ENCODE data around the gene PLA2G3. TPM values are rescaled to one million over a fixed set of nuclear protein-coding genes. Genes with fewer than 3 reads are reported as not detected.
"Not testable (repeated sequence)": the region's sequence is repeated elsewhere in the genome, so short reads cannot be mapped to it uniquely, and the experiment has no call there.

PLA2G3 gene
- polyA plus RNA-seq, 1 donor: 0.01 TPM

DNA sequence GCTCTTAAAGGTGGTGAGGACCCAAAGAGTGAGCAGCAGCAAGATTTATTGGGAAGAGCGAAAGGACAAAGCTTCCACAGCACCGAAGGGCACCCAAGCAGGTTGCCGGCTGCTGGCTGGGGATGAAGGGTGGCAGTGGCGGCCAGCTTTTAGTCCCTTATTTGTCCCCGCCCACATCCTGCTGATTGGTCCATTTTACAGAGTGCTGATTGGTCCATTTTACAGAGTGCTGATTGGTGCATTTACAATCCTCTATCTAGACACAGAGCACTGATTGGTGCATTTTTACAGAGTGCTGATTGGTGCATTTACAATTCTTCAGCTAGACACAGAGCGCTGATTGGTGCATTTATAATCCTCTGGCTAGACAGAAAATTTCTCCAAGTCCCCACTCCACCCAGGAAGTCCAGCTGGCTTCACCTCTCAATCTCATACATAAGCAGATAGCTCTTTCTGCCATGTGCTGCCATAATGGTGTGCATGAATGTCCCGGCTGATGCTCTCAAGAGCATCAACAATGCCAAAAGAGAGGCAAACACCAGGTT, 27.7 kb downstream of the PLA2G3 start:
- not testable (repeated sequence) for H3K9me3 ChIP-seq (ENCODE audit: control insufficient read depth, low read depth, low read length); H3K4me1 ChIP-seq (ENCODE audit: control insufficient read depth, insufficient read depth, low read length); H3K4me3 ChIP-seq (ENCODE audit: low read length); H3K27ac ChIP-seq (ENCODE audit: low read length); H3K27me3 ChIP-seq (ENCODE audit: control insufficient read depth, insufficient read depth, low read length); DNase-seq; H3K36me3 ChIP-seq (ENCODE audit: control insufficient read depth, insufficient read depth, low read length)
- WGBS (ENCODE audit: insufficient coverage, low lambda C conversion rate): no CpG with 5 or more reads among the region's 7 CpGs

DNA sequence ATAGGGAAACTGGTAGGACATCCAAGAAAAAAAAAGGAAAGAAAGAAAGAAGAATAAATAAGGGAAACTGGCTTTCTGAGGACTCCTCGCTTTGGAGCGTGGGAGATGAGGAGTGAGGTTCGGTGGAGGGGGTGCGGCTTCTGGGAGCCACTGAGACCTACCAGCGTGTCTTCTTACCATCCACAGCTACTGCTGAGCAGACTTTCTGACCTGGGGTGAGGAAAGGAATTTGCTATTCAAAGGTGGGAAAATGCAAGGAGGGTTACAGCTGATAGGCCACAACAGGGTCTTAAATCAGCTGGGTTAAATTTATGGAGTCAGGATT, 32.5 kb downstream of the PLA2G3 start:
- Histone ChIP-seq H3K9me3 (ENCODE audit: control insufficient read depth, low read depth, low read length) (no peaks in the 10 kb centered on the region), H3K4me3 (ENCODE audit: low read length) (peak overlapping the region; percentile 29), H3K27ac (ENCODE audit: low read length) (peak overlapping the region; percentile 53), H3K36me3 (ENCODE audit: control insufficient read depth, insufficient read depth, low read length) (peaks cover 24% of the 10 kb centered on the region), H3K4me1 (ENCODE audit: control insufficient read depth, insufficient read depth, low read length) (peaks cover 17% of the 10 kb centered on the region), H3K27me3 (ENCODE audit: control insufficient read depth, insufficient read depth, low read length) (no peaks in the 10 kb centered on the region)
- DNase-seq: no peak
- WGBS (ENCODE audit: insufficient coverage, low lambda C conversion rate): 0% methylated on average over 3 of the region's 5 CpGs

DNA sequence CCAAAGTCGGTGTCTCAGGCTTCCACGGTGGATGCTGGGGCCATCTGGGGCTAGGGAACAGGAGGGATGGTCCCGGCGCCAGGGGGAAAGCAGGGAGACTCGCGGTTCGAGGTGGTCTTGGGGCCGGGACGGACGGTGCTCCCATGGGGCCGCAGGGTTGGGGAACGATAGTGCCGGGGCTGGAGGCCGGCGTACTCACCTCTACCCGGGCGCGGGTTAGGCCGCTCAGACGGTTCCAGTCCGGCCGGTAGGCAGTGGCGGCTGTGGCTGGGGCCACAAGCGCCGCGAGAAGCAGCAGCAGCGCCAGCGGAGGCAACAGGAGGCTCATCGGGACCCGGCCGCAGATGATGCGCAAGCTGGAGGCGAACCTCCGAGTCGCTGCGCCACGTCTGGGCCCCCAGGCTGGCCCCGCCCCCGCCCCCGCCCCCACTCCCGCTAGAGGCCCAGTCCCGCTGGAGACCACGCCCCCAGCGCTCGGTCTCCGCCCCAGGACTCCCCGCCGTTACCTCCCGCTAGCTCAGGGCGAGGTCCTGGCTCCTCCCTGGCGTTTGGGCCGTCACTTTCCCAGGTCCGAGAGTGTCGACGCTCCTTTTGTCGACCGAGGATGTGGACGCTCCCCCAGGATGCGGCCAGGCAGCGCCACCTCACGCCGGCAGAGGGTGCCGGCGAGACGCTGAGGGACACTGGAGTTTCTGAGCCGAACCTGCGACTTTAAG, 33.0 kb downstream of the PLA2G3 start, which contains the start of gene SELENOM:
Gene SELENOM, minus strand, starts transcription at position 391 of the 716 bp plus-strand sequence. Its CDS starts 63 bp downstream, at position 328.
- DNase-seq: peak; percentile 97
- Histone ChIP-seq H3K27me3 (ENCODE audit: control insufficient read depth, insufficient read depth, low read length) (no peaks in the 10 kb centered on the region), H3K27ac (ENCODE audit: low read length) (peak within 1 kb of the TSS; percentile 75), H3K4me1 (ENCODE audit: control insufficient read depth, insufficient read depth, low read length) (peaks cover 17% of the 10 kb centered on the region), H3K4me3 (ENCODE audit: low read length) (peak within 1 kb of the TSS; percentile 56), H3K36me3 (ENCODE audit: control insufficient read depth, insufficient read depth, low read length) (peaks cover 25% of the 10 kb centered on the region), H3K9me3 (ENCODE audit: control insufficient read depth, low read depth, low read length) (no peaks in the 10 kb centered on the region)
- WGBS (ENCODE audit: insufficient coverage, low lambda C conversion rate): 0% methylated on average over 2 of the region's 67 CpGs

DNA sequence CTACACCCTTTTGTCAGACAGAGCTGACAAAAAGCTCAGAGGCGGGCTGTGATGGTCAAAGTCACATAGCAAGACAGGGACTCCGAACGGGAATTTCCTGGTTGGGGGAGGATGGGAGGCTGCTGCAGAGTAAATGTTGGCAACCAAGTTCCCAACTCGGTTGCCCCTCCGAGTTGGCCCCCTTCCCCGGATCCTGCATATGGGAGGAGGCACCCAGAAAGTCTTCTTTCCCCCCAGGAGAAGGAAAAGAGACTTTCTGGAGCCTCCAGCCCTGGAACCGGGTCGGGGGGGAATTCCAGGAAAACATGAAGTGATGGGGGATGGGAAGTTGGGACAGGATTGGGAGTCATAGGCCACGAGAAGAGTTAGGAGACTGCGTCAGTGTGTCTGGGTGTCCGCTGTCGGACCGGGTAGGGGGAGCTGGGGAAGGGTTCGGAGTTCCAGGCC, 33.6 kb downstream of the PLA2G3 start:
- DNase-seq: no peak
- peak overlapping the region; percentile 75 for H3K27ac ChIP-seq (ENCODE audit: low read length)
- no peaks in the 10 kb centered on the region for H3K9me3 ChIP-seq (ENCODE audit: control insufficient read depth, low read depth, low read length)
- peaks cover 30% of the 10 kb centered on the region for H3K36me3 ChIP-seq (ENCODE audit: control insufficient read depth, insufficient read depth, low read length)
- 20% methylated on average over 1 of the region's 14 CpGs for WGBS (ENCODE audit: insufficient coverage, low lambda C conversion rate)
- H3K4me3 ChIP-seq (ENCODE audit: low read length): peak overlapping the region; percentile 56
- no peaks in the 10 kb centered on the region for H3K27me3 ChIP-seq (ENCODE audit: control insufficient read depth, insufficient read depth, low read length)
- H3K4me1 ChIP-seq (ENCODE audit: control insufficient read depth, insufficient read depth, low read length): peaks cover 23% of the 10 kb centered on the region

DNA sequence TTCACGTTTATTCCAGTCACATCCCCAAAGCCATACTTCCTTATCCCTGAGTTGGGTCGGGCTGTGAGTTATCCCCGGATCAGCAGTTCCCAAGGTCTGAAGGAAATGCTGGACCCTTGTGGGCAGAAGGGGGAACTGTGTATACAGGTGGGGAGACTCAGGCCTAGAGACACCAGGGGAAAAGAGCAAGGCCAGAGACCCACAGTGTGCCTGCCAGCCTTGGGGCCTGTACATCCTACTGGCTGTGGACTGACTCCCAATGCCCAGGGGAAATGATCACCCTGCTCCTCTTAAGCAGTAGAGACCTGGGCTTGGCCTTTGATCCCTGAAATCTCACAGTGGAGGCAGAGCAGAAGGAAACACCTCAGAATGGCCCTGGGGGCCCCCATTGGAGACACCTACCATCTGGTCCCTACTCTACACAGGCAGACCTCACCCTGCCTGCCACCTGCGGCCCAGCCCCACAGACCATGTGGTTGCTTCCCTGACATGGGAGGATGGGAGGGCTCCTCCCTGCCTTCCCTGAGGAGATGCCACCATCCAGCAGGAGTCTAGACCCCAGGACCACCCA, 34.2 kb downstream of the PLA2G3 start:
- peaks cover 24% of the 10 kb centered on the region for H3K4me1 ChIP-seq (ENCODE audit: control insufficient read depth, insufficient read depth, low read length)
- peak overlapping the region; percentile 75 for H3K27ac ChIP-seq (ENCODE audit: low read length)
- no peaks in the 10 kb centered on the region for H3K27me3 ChIP-seq (ENCODE audit: control insufficient read depth, insufficient read depth, low read length)
- peaks cover 36% of the 10 kb centered on the region for H3K36me3 ChIP-seq (ENCODE audit: control insufficient read depth, insufficient read depth, low read length)
- no CpG with 5 or more reads among the region's 4 CpGs for WGBS (ENCODE audit: insufficient coverage, low lambda C conversion rate)
- no peak for DNase-seq
- H3K9me3 ChIP-seq (ENCODE audit: control insufficient read depth, low read depth, low read length): no peaks in the 10 kb centered on the region
- H3K4me3 ChIP-seq (ENCODE audit: low read length): peak overlapping the region; percentile 56

DNA sequence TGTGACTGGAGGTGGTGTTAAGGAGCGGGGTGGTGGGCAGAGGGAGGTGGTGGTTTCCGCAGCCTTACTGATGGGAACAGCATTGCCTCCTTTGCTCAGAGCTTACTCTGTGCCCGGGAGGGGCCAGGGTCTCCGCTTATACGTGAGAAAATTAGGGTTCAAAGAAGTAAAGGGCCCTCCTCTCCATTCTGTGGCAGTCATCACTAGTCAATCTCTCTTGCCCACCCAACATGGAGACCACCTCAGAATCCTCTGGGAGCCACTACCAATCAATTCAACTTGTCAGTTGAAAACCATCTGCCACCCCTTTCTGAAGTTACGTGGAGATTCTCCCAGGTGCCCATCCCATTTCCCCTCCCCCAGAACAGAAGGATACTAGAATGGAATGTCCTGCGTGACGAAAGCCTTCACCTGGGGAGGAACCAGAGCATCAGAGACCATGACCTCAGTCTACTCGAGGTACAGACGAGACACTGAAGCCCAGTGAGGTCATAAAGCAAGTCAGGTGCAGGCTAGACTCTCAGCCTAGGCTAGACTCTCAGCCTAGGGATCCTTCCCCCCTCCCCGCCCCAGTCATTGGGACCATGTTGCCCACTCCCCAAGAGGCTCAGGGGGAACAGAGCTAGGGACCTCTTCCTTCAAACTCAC, 34.9 kb downstream of the PLA2G3 start:
- no peaks in the 10 kb centered on the region for H3K9me3 ChIP-seq (ENCODE audit: control insufficient read depth, low read depth, low read length)
- H3K27me3 ChIP-seq (ENCODE audit: control insufficient read depth, insufficient read depth, low read length): no peaks in the 10 kb centered on the region
- no peak overlapping the region for H3K4me3 ChIP-seq (ENCODE audit: low read length)
- peak overlapping the region; percentile 3 for H3K27ac ChIP-seq (ENCODE audit: low read length)
- no peak for DNase-seq
- H3K36me3 ChIP-seq (ENCODE audit: control insufficient read depth, insufficient read depth, low read length): peaks cover 42% of the 10 kb centered on the region
- WGBS (ENCODE audit: insufficient coverage, low lambda C conversion rate): no CpG with 5 or more reads among the region's 11 CpGs
- peaks cover 24% of the 10 kb centered on the region for H3K4me1 ChIP-seq (ENCODE audit: control insufficient read depth, insufficient read depth, low read length)

DNA sequence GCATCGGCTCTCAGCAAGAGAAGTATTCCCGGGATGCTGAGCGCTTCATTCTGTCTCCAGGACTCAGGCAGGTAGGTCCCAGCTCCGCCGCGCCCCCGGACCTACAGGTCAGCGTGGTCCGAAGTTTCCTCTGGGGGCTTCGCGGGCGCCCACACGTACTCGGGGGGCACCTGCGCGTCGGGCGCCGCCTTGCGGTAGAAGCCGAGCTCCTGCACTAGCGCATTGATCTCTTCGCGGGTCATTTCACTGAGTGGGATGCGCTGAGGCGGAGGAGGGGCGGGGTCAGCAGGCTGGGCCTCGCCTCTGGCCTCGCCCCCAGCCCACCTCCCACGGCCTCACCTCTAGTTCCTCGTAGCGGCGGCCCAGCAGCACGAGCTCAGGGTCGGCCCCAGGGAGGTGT, 35.4 kb downstream of the PLA2G3 start:
- Histone ChIP-seq H3K4me1 (ENCODE audit: control insufficient read depth, insufficient read depth, low read length) (peaks cover 24% of the 10 kb centered on the region), H3K36me3 (ENCODE audit: control insufficient read depth, insufficient read depth, low read length) (peaks cover 47% of the 10 kb centered on the region), H3K27me3 (ENCODE audit: control insufficient read depth, insufficient read depth, low read length) (no peaks in the 10 kb centered on the region), H3K27ac (ENCODE audit: low read length) (no peak overlapping the region), H3K9me3 (ENCODE audit: control insufficient read depth, low read depth, low read length) (no peaks in the 10 kb centered on the region), H3K4me3 (ENCODE audit: low read length) (no peak overlapping the region)
- DNase-seq: no peak
- no CpG with 5 or more reads among the region's 35 CpGs for WGBS (ENCODE audit: insufficient coverage, low lambda C conversion rate)

DNA sequence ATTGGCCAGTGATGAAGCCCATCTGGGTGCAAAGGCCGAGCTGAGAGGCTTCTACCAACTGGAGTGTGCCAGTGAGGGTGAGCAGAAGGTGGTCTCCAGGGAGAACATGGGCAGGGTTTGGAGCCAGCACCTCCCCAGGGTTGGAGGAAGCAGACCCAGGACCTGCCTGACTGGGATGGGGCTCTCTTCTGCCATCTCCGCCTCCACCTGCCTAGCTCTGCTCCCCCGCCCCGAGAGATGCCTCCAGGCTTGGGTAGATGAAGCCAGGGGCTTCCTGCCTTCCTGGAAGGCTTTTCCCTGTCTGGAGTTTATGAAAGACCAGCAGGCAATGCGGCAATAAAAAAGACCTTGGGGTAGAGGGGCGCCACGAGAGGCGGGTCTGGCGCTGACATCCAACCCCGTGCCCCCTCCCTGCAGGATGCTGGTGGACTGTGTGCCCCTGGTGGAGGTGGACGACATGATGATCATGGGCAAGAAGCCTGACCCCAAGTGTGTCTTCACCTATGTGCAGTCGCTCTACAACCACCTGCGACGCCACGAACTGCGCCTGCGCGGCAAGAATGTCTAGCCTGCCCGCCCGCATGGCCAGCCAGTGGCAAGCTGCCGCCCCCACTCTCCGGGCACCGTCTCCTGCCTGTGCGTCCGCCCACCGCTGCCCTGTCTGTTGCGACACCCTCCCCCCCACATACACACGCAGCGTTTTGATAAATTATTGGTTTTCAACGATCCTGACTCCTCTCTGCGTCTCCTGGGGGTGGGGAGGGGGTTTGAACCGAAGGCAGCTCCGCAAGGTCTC, 36.2 kb downstream of the PLA2G3 start:
- DNase-seq: no peak
- peaks cover 55% of the 10 kb centered on the region for H3K36me3 ChIP-seq (ENCODE audit: control insufficient read depth, insufficient read depth, low read length)
- peaks cover 24% of the 10 kb centered on the region for H3K4me1 ChIP-seq (ENCODE audit: control insufficient read depth, insufficient read depth, low read length)
- no peak overlapping the region for H3K4me3 ChIP-seq (ENCODE audit: low read length)
- H3K27me3 ChIP-seq (ENCODE audit: control insufficient read depth, insufficient read depth, low read length): no peaks in the 10 kb centered on the region
- WGBS (ENCODE audit: insufficient coverage, low lambda C conversion rate): no CpG with 5 or more reads among the region's 33 CpGs
- H3K27ac ChIP-seq (ENCODE audit: low read length): no peak overlapping the region
- no peaks in the 10 kb centered on the region for H3K9me3 ChIP-seq (ENCODE audit: control insufficient read depth, low read depth, low read length)

DNA sequence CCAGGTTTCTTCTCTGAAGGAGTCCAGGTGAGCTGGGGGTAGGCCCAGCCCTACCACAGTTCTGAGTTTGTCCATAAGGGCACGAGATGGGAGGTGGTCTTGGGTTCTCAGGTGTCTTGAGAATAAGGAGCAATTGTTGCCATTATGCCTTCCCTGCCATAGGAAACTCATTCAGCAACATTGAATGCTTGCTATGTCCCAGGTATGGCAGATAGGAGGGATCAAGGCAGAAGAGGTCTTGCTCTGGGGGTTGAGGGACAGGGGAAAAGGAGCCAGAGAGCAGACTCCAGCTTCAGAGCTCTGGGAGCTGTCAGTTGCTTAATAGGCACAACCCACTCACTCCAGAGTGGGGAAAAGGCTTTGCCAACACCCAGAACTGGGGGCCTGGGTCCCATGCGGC, 37.2 kb downstream of the PLA2G3 start:
- peak overlapping the region; percentile 51 for H3K27ac ChIP-seq (ENCODE audit: low read length)
- H3K9me3 ChIP-seq (ENCODE audit: control insufficient read depth, low read depth, low read length): no peaks in the 10 kb centered on the region
- H3K27me3 ChIP-seq (ENCODE audit: control insufficient read depth, insufficient read depth, low read length): no peaks in the 10 kb centered on the region
- no CpG with 5 or more reads among the region's 2 CpGs for WGBS (ENCODE audit: insufficient coverage, low lambda C conversion rate)
- H3K4me3 ChIP-seq (ENCODE audit: low read length): no peak overlapping the region
- H3K4me1 ChIP-seq (ENCODE audit: control insufficient read depth, insufficient read depth, low read length): peaks cover 24% of the 10 kb centered on the region
- peaks cover 63% of the 10 kb centered on the region for H3K36me3 ChIP-seq (ENCODE audit: control insufficient read depth, insufficient read depth, low read length)
- DNase-seq: no peak

All from large intestine (tissue), 3 donors.